OCI-LY3 (cell line): Measurements from ENCODE around the gene ADRA1B.

ENCODE experiments used
- CTCF ChIP-seq: fragments of 200-600, 300-600 bp; sonication (generic); IDR thresholded peaks from 2 replicates; pipeline ENCODE4 v1.5.1; 2014; ENCODE audit warnings: antibody characterized with exemption, low read length, low read depth
- EZH2phosphoT487 ChIP-seq: fragments of 200-600 bp; shearing (Covaris generic); IDR thresholded peaks from 2 replicates; pipeline ENCODE4 v1.6.1; 2018; ENCODE audit warnings: antibody characterized with exemption, mixed run types, low read depth

GRCh38 chr5:159993194-159993593, 76.9 kb downstream of the ADRA1B start:
- TF ChIP-seq CTCF, result no peak
- no peak for TF ChIP-seq EZH2phosphoT487
